Pancreas (tissue), 10 donors: Measurements from ENCODE around the gene TAF1B. TPM values are rescaled to one million over a fixed set of nuclear protein-coding genes. Genes with fewer than 3 reads are reported as not detected.

Source experiments
- ATAC-seq, 4 donors: fragments of 200-7000 bp; cut with Tn5 transposase; one replicate each; pipeline versions ENCODE4 v1.8.0 to v1.9.1; 2020; ENCODE audit warnings: mild to moderate bottlenecking in 4 of 4, moderate library complexity in 4 of 4
- DNase-seq, 6 donors: peaks; one replicate each; pipeline ENCODE4 v3.0.0-alpha.2; 2020
- FAIRE-seq: peaks from 2 replicates; lab custom pipeline; 2012; peaks lifted over from hg19 to GRCh38; lab: Jason Lieb, UNC
- H3K27ac ChIP-seq, 4 donors: fragments of 200-600 bp; sonication (generic); 1 replicate in 3 of 4; 2 replicates in 1 of 4; pipeline versions ENCODE4 v1.5.0 to v1.8.0; 2020
- H3K27me3 ChIP-seq, 4 donors: fragments of 200-600 bp; one replicate each; pipeline ENCODE4 v1.8.0; 2021
- H3K36me3 ChIP-seq, 3 donors: fragments of 200-600 bp; sonication (generic) in 1 of 3; one replicate each; pipeline versions ENCODE4 v1.5.0 to v1.8.0; 2020 to 2021
- H3K4me1 ChIP-seq, 3 donors: fragments of 200-600 bp; one replicate each; pipeline ENCODE4 v1.8.0; 2021
- H3K4me3 ChIP-seq, 4 donors: fragments of 200-600 bp; sonication (generic) in 2 of 4; one replicate each; pipeline versions ENCODE4 v1.5.0 to v1.8.0; 2020 to 2021
- H3K9me3 ChIP-seq, 4 donors: fragments of 200-600 bp; one replicate each; pipeline ENCODE4 v1.8.0; 2021
- WGBS, 2 donors: extraction: QIAGEN DNeasy Blood & Tissue Kit; methylation state at CpG; one replicate each; pipeline ENCODE4 v1.1.7; 2013; 5-methylcytosine and 5-hydroxymethylcytosine counted together
- intact Hi-C, 3 donors: fragments of 100-400 bp; cut with DNase I; formaldehyde crosslinking; loops; one replicate each; pipeline versions ENCODE4 v1.11.1 to v1.14.2; 2022
- polyA plus RNA-seq, 2 donors: library from polyadenylated mRNA; stranded (reverse); fragments of 200-250 nt; gene quantifications; one replicate each; pipeline ENCODE4 v1.2.3, GENCODE V29; 2013
- total RNA-seq, 6 donors: library from RNA; stranded (reverse); fragmentation: NEBNext Ultra II Directional in 4 of 6; extraction: Animal tissue kit (Norgen Biotek cat#: 25700) in 4 of 6; gene quantifications; one replicate each; pipeline versions ENCODE4 v1.2.1 to v1.2.4, GENCODE V29; 2021 to 2023
- TF ChIP-seq, protein P1 (sequence below), 4 donors: fragments of 200-600 bp; sonication (generic) in 3 of 4; IDR thresholded peaks; one replicate each; pipeline versions ENCODE4 v1.5.0 to v1.8.0; 2021; ENCODE audit warnings: antibody characterized with exemption in 4 of 4
- donor health status: healthy with polysubstance abuse.
- donor health status: DM: no; HTN: no; CAD: no; lungs with moderate emphysema.
- donor health status: DM: no; HTN: no; CAD: no.
- donor health status: control.
- donor health status: control.
- donor health status: Bipolar disorder and iron deficiency.
- donor health status: DM: yes; HTN: yes; CAD: no.
- donor health status: DM: no; HTN: no; CAD: no.
- donor health status: DM: no; HTN: no; CAD: no.
- donor health status: DM: yes; HTN: yes; CAD: no.

The TAF1B gene
- total and polyA plus RNA-seq, 8 donors, result 2.3 to 11.4 (median 5.8) TPM

DNA sequence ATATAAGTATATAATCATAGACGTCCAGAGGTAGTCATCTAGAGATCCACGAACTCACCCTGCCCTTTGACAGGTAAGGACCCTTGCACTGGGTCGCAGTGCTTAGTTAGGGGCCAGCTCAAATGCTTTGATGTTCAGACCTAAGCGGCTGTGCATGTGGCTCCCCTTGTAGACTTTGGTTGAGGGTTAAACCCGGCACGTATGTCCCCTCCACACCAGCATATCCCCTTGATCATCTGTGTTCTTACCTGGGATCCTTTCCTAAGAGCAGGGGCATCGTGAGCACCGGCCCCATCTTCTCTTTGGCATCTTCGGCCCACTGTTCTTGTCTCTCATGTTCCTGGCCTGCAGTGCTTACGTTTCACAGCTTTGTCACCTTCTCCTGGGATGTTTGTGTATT lies 139.6 kb downstream of the TAF1B start:
- H3K36me3 ChIP-seq, result no peaks in the 10 kb centered on the region
- DNase-seq (no peak), FAIRE-seq (no peak), ATAC-seq (no peak)
- intact Hi-C loops, result no loop called here
- H3K27me3 ChIP-seq, result no peaks in the 10 kb centered on the region
- TF ChIP-seq, protein P1, sequence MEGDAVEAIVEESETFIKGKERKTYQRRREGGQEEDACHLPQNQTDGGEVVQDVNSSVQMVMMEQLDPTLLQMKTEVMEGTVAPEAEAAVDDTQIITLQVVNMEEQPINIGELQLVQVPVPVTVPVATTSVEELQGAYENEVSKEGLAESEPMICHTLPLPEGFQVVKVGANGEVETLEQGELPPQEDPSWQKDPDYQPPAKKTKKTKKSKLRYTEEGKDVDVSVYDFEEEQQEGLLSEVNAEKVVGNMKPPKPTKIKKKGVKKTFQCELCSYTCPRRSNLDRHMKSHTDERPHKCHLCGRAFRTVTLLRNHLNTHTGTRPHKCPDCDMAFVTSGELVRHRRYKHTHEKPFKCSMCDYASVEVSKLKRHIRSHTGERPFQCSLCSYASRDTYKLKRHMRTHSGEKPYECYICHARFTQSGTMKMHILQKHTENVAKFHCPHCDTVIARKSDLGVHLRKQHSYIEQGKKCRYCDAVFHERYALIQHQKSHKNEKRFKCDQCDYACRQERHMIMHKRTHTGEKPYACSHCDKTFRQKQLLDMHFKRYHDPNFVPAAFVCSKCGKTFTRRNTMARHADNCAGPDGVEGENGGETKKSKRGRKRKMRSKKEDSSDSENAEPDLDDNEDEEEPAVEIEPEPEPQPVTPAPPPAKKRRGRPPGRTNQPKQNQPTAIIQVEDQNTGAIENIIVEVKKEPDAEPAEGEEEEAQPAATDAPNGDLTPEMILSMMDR (IDR thresholded peaks at IDR 0.05), result no peak
- H3K9me3 ChIP-seq, result no peaks in the 10 kb centered on the region
- no peak overlapping the region for H3K27ac ChIP-seq
- no peak overlapping the region for H3K4me3 ChIP-seq
- WGBS, 2 donors, result 89 to 92% methylated on average over 10 of the region's 10 CpGs
- H3K4me1 ChIP-seq, result peaks cover 0 to 6% (median 4%) of the 10 kb centered on the region in 3 donors

DNA sequence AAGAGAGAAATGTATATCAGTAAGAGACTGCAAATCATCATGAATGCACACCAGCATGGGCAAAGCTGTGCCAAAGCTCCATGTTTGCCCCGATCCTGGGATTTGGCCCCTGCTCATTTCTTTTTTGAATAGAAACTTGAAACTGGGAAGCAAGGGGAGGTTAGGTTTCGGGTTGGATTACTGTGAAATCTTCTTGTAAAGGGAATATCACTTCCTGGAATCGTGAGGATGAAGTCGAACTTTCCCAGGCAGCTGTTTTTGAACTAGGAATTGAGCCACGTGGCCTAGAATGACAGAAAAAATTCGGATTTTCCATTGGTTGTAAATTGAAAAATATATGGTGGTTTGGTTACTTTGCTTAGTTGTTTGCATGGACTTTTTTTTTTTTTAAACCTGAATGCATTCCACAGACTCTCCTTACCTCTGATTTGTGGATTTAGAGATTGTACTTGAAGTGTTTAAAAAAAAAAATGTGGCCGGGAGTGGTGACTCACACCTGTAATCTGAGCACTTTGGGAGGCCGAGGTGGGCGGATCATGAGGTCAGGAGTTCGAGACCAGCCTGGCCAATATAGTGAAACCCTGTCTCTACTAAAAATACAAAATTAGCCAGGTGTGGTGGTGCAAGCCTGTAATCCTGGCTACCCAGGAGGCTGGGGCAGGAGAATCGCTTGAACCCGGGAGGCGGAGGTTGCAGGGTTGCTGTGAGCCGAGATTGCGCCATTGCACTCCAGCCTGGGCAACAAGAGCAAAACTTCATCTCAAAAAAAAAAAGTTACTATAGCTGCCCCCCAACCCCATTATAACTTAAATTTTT lies 140.3 kb downstream of the TAF1B start:
- Histone ChIP-seq H3K9me3 (no peaks in the 10 kb centered on the region), H3K4me3 (no peak overlapping the region), H3K36me3 (no peaks in the 10 kb centered on the region), H3K4me1 (peaks cover 0 to 6% (median 4%) of the 10 kb centered on the region in 3 donors), H3K27ac (no peak overlapping the region), H3K27me3 (no peaks in the 10 kb centered on the region)
- FAIRE-seq, result no peak
- WGBS, 2 donors, result 47 to 63% methylated on average over 15 of the region's 15 CpGs
- peak in 2 of 4 donors; percentile 4 to 5 for ATAC-seq
- TF ChIP-seq, protein P1 (IDR thresholded peaks at IDR 0.05), result no peak
- intact Hi-C loops, result no loop called here
- DNase-seq, result no peak

Other genes with a start within 250 kb of the TAF1B start
- gene YWHAQ, start 212.5 kb upstream of the TAF1B start, total RNA-seq, result 100 to 1,000 TPM; 127 to 170 (median 161) TPM
- 100 to 1,000 TPM in 1 of 2 donors, 10 to 100 TPM in 1; 70.1 to 131 TPM for gene YWHAQ, start 212.5 kb upstream of the TAF1B start, polyA plus RNA-seq
- 1 to 10 TPM; 1.1 to 5.3 (median 2.2) TPM for gene GRHL1, start 108.2 kb downstream of the TAF1B start, total RNA-seq
- gene GRHL1, start 108.2 kb downstream of the TAF1B start, polyA plus RNA-seq, result 1 to 10 TPM in 1 of 2 donors, under 1 TPM in 1; 0.95 to 2.4 TPM
- 10 to 100 TPM; 17.3 to 41.2 (median 27.0) TPM for gene KLF11, start 200.1 kb downstream of the TAF1B start, total RNA-seq
- gene KLF11, start 200.1 kb downstream of the TAF1B start, polyA plus RNA-seq, result 10 to 100 TPM in 1 of 2 donors, 1 to 10 TPM in 1; 6.4 to 16.4 TPM
- 10 to 100 TPM; 19.4 to 27.9 (median 21.7) TPM for gene CYS1, start 236.9 kb downstream of the TAF1B start, total RNA-seq
- 10 to 100 TPM; 18.9 to 51.3 TPM for gene CYS1, start 236.9 kb downstream of the TAF1B start, polyA plus RNA-seq